HG03558 (cell line): ENCODE results near the gene MED12L.
A peak's percentile ranks its signal among the peaks of the same experiment; 100 is the strongest.

Experiments
- ATAC-seq: cut with Tn5 transposase; IDR thresholded peaks from one replicate; pipeline ENCODE4 v1.9.1; 2021; ENCODE audit warnings: moderate number of reproducible peaks; ENCODE audit not compliant: unreplicated experiment; ENCODE audit errors: extremely low read depth

MED12L gene

DNA sequence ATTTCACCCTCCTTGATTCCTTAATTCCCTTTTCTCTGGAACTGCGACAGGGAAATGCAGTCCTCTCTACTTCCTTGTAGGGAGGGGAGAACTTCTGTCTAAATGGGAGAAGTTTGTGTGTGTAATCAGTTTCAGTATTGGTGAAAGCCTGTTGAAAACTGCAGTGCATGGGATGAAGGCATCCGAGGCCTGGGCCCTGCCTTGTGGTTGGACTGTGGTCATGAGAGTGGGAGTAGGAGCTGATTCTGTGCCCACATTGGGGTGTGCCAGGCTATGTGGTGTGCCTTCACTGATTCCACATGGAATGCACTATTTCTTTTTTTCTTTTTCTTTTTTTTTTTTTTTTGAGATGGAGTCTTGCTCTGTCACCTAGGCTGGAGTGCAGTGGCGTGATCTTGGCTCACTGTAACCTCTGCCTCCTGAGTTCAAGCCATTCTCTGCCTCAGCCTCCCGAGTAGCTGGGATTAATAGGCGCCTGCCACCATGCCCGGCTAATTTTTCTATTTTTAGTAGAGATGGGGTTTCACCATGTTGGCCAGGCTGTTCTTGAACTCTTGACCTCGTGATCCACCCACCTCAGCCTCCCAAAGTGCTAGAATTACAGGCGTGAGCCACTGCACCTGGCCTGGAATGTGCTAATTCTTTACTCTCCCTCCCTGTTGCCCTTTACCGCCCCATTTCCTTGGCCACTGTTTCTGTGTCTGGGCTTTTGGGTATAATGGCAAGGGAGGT lies 84.7 kb downstream of the MED12L start:
- peak; percentile 24 for ATAC-seq

DNA sequence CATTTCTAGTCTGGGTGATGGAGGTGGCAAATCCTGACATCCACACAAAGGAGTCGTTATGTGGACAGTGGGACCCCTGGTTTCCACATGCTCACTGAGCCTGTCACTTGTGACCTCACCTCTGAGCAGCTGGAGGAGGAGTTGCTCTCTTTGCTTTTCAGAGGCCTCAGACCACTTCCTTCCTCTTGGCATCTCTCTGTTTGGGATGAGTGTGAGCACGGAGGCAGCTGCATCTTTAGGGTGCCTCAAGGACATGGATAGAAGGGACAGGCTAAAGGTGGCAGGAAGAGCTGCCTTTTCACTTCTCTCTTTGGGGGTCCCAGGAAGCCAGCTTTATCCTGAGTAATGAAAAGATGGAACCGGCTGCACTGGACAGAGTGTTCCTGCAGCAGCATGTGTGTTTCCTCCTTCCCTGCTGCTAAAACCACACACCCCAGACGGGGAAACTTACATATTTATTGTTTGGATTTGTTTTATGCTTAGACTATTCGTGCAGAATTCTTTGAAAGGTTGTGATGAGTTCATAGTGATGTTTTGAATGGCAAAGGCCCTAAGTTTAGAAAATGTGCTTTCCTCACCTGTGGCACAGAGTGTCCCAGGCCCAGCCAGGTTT lies 85.8 kb downstream of the MED12L start:
- peak; percentile 53 for ATAC-seq

DNA sequence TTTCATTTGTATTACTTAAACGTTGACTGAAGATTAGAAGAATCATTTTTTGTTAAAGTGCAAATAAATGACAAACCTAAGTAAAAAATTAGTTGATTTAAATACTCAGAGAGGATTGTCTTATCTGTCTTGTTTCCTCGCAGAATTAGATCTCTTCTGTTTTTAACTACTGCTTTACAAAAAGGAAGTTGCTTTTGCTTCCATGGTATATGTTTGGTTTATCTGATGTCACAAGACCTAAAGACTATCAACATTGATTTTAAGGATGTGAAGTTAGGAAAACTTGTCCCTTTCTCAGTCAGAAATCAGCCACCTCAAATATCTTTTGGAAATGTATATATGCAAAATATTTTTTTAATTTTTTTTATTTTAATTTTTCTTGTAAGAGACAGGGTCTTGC lies 88.9 kb downstream of the MED12L start:
- ATAC-seq, result no peak

DNA sequence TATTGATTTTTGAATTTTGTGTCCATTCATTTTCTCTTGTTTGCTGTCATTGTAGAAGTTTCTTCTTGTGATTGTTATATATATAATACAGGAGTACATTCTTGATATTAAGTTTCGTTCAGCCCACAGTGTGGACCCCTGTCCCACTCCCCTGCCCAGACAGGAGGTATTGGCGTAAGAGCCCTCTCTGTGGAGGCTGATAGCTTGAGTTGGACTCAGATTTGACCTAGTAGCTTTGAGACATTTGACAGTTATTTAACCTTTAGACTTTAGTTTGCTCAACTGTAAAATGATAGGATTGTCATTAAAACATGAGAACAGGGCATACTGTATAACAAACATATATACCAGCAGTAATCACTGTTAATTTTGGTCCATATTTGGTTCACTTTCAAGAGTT lies 90.5 kb downstream of the MED12L start:
- no peak for ATAC-seq

DNA sequence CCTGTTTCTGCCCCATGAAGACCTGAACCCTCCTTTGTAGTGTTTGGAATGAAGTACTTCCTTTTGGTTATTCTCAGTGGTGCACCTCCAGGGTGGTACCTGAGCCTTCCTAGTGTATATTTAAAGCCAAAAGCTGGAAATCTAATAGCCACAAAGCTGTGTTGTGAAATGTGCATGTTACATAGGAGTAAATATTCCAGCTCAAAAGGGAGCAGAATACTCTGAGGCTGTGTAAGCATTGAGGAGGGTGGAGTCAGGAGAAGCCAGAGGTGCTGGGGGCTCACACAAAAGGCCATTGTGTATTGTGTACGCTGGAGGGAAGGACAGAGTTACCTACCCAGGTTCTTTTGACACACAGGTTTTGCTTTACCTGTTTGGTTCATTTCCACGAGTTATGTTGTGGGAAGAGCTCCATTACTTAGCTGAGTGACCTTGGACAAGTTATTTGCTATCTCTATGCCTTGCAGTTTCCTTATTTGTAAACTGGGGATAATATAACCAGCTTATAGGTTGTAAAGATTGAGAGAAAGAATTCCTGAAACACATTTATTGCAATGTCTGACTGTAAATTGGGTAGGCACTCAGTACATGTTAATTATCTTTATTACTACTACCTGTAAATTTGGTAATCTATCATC lies 92.9 kb downstream of the MED12L start:
- no peak for ATAC-seq

- ATAC-seq, result no peak
Observed at GRCh38 chr3:151182349-151183079, 97.0 kb downstream of the MED12L start.

- no peak for ATAC-seq
Observed at GRCh38 chr3:151183265-151183671, 97.8 kb downstream of the MED12L start.

- ATAC-seq, result no peak
Observed at GRCh38 chr3:151191095-151191494, 105.6 kb downstream of the MED12L start.

DNA sequence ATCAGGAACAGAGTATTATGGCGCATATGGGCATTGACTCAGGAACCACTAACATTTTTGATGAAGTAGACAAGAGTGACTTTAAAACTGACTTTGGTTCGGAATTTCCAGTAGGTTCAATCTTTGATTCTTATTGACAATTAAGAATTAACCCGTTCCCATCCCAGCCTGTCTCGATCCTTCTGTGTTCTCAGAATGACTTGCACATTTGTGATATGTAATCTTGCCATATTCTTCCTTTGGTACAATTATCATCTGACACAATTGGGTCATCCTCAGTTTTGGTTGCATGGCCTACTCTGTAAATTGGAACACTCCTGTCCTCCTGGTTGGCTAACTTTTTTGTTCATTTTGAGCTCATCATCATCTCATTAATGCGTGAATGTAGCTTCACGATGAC lies 107.1 kb downstream of the MED12L start:
- ATAC-seq, result no peak

- no peak for ATAC-seq
Observed at GRCh38 chr3:151195826-151196225, 110.4 kb downstream of the MED12L start.

GRCh38 chr3:151196434-151196833 lies 111.0 kb downstream of the MED12L start:
- ATAC-seq, result no peak

DNA sequence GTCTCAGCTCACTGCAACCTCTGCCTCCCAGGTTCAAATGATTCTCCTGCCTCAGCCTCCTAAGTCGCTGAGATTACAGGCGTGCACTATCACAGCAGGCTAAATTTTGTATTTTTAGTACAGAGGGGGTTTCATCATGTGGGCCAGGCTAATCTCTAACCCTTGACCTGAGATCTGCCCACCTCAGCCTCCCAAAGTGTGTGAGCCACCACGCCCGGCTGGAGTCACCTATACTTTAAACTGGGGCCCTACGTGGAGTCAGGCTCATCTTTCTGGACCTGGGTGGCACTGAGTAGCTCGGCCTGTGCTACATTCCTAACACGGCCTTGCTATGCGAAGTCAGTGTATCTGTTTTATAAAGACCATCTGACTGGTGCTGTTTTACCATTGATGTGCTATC lies 111.8 kb downstream of the MED12L start:
- no peak for ATAC-seq

GRCh38 chr3:151197981-151198767 lies 112.7 kb downstream of the MED12L start:
- ATAC-seq, result no peak

- ATAC-seq, result no peak
Observed at GRCh38 chr3:151198849-151199248, 113.4 kb downstream of the MED12L start.

DNA sequence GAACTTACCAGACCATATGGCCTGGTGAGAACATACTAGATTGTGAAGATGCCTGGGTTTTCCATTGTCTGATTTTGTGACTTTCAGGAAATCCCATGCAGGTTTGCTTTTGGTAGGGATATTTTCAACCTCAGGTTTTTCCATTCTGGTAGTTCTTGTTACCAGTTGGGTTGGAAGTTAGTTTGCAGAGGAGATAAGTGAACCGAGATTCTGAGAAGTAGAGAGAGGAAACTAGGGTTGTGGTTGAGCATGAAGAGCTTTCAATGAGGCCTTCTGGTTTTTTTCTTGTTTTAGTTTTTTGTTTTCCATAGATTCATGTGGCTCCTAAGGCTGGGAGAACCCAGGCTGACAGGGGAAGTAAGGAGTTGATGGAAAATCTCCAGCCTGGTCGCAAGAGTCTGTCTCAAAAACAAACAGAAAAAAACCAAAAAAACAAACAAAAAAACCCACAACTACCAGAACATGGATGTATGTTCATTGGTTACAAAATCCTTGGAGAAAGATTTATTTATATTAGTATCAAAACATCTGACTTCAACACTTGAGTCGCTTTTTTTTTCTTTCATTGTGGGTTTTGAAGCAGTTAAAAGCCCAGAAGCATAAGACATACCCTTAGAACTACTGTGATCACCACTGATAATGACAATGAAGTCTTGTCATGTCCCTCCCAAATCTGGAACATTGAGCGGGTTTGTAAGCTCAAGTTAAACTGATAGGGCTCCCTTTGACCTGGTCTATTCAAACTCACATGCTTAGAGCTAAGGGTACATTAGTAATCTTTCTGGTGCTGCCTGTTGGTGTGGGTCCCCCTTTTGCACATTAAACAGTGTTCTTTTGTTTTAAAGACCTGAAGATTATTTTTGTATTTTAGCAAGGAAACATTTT lies 114.3 kb downstream of the MED12L start:
- ATAC-seq, result no peak

- no peak for ATAC-seq
Observed at GRCh38 chr3:151200586-151200985, 115.1 kb downstream of the MED12L start.

GRCh38 chr3:151201051-151201730 lies 115.7 kb downstream of the MED12L start:
- ATAC-seq, result no peak

DNA sequence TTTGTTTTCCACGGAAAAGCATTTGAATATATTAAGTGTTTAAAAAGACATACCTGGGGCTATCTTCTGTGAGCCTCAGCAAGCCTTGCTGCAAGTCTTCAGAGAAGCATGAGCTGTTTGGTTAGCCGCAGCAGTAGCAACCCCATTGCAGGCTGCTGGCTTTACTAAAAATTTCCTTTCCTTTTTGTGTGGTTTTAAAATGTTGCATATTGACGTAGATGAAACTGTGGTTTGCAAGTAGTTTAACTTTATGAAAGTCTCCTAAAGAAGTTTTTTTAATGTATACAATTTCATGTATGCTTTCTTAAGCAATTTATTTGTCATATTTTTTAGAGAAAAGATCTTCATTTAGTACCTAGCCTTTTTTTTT lies 117.6 kb downstream of the MED12L start, which contains the start of gene GPR171:
Gene GPR171 (minus strand): TSS at position 166 of the 370 bp plus-strand sequence. CDS start 3,830 bp downstream, outside the sequence.
- ATAC-seq, result peak; percentile 93
